ENCODE data around the gene RHOB.
A peak's percentile ranks its signal among the peaks of the same experiment; 100 is the strongest.

The RHOB gene

GRCh38 chr2:20447437-20448245 lies 767 bp downstream of the RHOB start:
- CTCF ChIA-PET = interaction anchor here (0.6 to 4.6 kb wide), 8 partner anchors 23 to 204 kb away, joined by 3 to 39 read pairs (median 4); partner anchors contain the start of gene HS1BP3
- TF ChIP-seq, protein P1, sequence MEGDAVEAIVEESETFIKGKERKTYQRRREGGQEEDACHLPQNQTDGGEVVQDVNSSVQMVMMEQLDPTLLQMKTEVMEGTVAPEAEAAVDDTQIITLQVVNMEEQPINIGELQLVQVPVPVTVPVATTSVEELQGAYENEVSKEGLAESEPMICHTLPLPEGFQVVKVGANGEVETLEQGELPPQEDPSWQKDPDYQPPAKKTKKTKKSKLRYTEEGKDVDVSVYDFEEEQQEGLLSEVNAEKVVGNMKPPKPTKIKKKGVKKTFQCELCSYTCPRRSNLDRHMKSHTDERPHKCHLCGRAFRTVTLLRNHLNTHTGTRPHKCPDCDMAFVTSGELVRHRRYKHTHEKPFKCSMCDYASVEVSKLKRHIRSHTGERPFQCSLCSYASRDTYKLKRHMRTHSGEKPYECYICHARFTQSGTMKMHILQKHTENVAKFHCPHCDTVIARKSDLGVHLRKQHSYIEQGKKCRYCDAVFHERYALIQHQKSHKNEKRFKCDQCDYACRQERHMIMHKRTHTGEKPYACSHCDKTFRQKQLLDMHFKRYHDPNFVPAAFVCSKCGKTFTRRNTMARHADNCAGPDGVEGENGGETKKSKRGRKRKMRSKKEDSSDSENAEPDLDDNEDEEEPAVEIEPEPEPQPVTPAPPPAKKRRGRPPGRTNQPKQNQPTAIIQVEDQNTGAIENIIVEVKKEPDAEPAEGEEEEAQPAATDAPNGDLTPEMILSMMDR (conservative IDR thresholded peaks at IDR 0.05; ENCODE audit: low read depth) = no peak
- peak; percentile 48 for DNase-seq (ENCODE audit: low spot score)
- POLR2A ChIA-PET (ENCODE audit: low non-redundant PET) = interaction anchor here (0.5 to 2.5 kb wide), 14 partner anchors 11 to 204 kb away, joined by 3 to 14 read pairs (median 4); no protein-coding TSS in a partner anchor
- peak overlapping the region; percentile 81 for H3K27ac ChIP-seq

DNA sequence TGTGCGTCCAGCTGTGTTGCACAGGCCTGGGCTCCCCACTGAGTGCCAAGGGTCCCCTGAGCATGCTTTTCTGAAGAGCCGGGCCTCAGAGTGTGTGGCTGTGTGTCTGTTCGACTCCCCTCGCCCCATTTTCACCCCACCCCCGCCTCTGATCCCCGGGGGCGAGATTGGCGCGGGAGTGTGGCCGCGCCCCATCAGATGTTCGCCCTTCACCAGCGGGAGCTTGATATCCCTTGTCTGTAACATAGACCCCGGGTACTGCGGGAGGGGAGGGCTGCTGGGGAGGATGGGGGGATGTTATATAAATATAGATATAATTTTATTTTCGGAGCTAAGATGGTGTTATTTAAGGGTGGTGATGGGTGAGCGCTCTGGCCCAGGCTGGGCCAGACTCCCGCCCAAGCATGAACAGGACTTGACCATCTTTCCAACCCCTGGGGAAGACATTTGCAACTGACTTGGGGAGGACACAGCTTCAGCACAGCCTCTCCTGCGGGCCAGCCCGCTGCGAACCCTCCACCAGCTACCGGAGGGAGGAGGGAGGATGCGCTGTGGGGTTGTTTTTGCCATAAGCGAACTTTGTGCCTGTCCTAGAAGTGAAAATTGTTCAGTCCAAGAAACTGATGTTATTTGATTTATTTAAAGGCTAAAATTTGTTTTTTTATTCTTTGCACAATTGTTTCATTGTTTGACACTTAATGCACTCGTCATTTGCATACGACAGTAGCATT lies 1.5 kb downstream of the RHOB start:
- TF ChIP-seq, protein P1 (conservative IDR thresholded peaks at IDR 0.05; ENCODE audit: low read depth) = no peak
- ChIA-PET POLR2A (ENCODE audit: low non-redundant PET) (interaction anchor here (0.5 to 2.5 kb wide), 2 partner anchors 61 to 194 kb away, joined by 6 to 13 read pairs; no protein-coding TSS in a partner anchor), CTCF (interaction anchor here (0.7 to 4.6 kb wide), 4 partner anchors 37 to 194 kb away, joined by 3 to 39 read pairs (median 7); no protein-coding TSS in a partner anchor)
- H3K27ac ChIP-seq = peak overlapping the region; percentile 81
- no peak for DNase-seq (ENCODE audit: low spot score)

GRCh38 chr2:20448977-20449306 lies 2.1 kb downstream of the RHOB start:
- ChIA-PET POLR2A (ENCODE audit: low non-redundant PET) (no interaction called here), CTCF (interaction anchor here (4.6 kb wide), 1 partner anchor 194 kb away, joined by 39 read pairs; no protein-coding TSS in a partner anchor)
- TF ChIP-seq, protein P1 (conservative IDR thresholded peaks at IDR 0.05; ENCODE audit: low read depth) = no peak
- H3K27ac ChIP-seq = no peak overlapping the region
- no peak for DNase-seq (ENCODE audit: low spot score)

DNA sequence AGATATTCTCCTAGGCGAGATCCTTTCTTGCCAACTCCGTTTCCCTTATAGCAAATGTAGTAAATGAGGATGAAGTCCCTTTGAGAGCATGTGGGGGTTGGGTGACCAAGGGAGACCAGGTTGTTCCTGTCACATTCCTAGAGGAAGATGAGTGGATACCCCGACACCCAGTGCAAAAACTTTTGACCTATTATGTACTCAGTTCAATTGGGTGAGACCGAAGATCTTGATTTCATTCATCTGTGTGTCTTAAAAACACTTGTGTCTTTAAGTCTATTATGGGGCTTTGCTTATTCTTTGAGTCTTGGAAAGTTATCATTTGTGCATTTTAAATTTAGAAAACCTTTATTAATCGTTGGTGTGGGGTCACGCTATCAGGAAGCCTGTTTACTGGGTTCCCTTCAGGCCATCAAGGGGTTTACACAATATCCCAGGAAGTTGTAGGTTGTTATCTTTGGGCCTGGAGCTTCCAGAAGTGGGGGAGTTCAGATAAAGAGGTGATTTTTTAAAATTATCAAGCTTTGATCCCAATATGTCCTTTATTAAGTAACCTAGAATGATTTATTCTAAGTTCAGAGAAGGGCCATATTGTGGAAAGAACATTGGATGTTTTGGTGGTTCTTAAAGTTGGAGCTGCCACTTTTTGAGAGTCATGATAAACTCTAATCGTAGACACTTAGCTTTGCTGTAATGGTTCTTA lies 2.8 kb downstream of the RHOB start:
- CTCF ChIA-PET = interaction anchor here (0.7 to 4.6 kb wide), 5 partner anchors 36 to 212 kb away, joined by 3 to 39 read pairs (median 4); no protein-coding TSS in a partner anchor
- POLR2A ChIA-PET (ENCODE audit: low non-redundant PET) = no interaction called here
- no peak for DNase-seq (ENCODE audit: low spot score)
- TF ChIP-seq, protein P1 (conservative IDR thresholded peaks at IDR 0.05; ENCODE audit: low read depth) = no peak
- no peak overlapping the region for H3K27ac ChIP-seq

DNA sequence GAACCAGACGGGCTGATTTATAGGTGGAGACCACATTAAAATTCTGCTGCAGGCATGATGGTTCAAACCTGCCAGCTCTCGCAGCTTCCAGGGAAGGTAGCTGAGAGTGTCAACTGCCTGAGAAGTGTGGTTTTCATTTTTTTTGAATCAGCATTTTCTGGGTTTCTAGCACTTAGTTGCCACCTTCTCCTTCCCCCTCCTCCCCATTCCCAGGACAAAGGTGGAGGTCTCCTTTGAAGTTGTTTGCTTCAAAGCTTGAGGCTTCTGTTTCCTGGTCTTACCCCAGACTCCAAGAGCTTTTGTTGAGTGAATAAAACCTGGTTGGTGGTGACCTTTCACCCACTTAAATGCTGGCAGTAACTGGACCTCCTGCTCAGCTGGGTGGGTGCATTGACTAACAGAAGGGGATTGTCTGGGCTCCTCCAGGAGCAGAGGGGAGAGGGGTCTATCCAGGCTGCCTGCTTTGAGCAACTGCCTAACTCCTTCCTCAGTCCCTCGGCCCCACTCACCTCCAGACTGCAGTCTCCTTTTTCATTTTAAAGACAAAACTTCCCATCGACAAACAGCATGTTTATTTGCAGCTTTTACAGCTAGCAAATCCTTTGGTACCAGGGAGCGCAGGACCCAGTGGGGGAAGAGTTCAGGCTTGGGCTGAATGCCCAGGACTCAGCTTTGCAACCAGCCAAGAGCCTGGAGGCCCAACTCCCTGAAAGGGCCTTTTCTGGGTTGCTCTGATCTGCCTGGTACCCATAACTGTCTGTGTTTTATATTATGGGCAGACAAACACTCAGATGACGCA lies 3.5 kb downstream of the RHOB start:
- POLR2A ChIA-PET (ENCODE audit: low non-redundant PET) = no interaction called here
- TF ChIP-seq, protein P1 (conservative IDR thresholded peaks at IDR 0.05; ENCODE audit: low read depth) = no peak
- peak overlapping the region; percentile 72 for H3K27ac ChIP-seq
- DNase-seq (ENCODE audit: low spot score) = no peak
- CTCF ChIA-PET = interaction anchor here (0.7 to 4.6 kb wide), 5 partner anchors 35 to 211 kb away, joined by 3 to 39 read pairs (median 4); no protein-coding TSS in a partner anchor
